Upper lobe of right lung (tissue), 1 donor: ENCODE results near the gene ADIRF. TPM values are rescaled to one million over a fixed set of nuclear protein-coding genes. Genes with fewer than 3 reads are reported as not detected.
"Not testable (repeated sequence)": the region's sequence is repeated elsewhere in the genome, so short reads cannot be mapped to it uniquely, and the experiment has no call there.

Experiments used
- ATAC-seq: fragments of 200-7000 bp; cut with Tn5 transposase; one replicate; pipeline ENCODE4 v1.9.1; 2020; ENCODE audit warnings: mild to moderate bottlenecking, moderate library complexity
- DNase-seq: peaks from one replicate; pipeline ENCODE4 v3.0.0-alpha.2; 2020
- H3K27ac ChIP-seq: fragments of 200-600 bp; one replicate; pipeline ENCODE4 v1.8.0; 2022
- H3K27me3 ChIP-seq: fragments of 200-600 bp; one replicate; pipeline ENCODE4 v1.8.0; 2022; ENCODE audit warnings: mild to moderate bottlenecking
- H3K36me3 ChIP-seq: fragments of 200-600 bp; one replicate; pipeline ENCODE4 v1.8.0; 2022
- H3K4me1 ChIP-seq: fragments of 200-600 bp; one replicate; pipeline ENCODE4 v1.8.0; 2022
- H3K4me3 ChIP-seq: fragments of 200-600 bp; one replicate; pipeline ENCODE4 v1.8.0; 2022; ENCODE audit warnings: mild to moderate bottlenecking
- H3K9me3 ChIP-seq: fragments of 200-600 bp; one replicate; pipeline ENCODE4 v1.8.0; 2022
- intact Hi-C: fragments of 100-400 bp; cut with DNase I; formaldehyde crosslinking; loops from one replicate; pipeline ENCODE4 v1.11.0; 2022
- total RNA-seq: library from RNA; stranded (reverse); fragmentation: NEBNext Ultra II Directional; extraction: Animal tissue kit (Norgen Biotek cat#: 25700); gene quantifications from one replicate; pipeline ENCODE4 v1.2.1, GENCODE V29; 2021
- TF ChIP-seq, protein P1 (sequence below): fragments of 200-600 bp; IDR thresholded peaks from one replicate; pipeline ENCODE4 v1.8.0; 2022; ENCODE audit warnings: antibody characterized with exemption
- donor health status: DM: no; HTN: yes; CAD: no; lungs with severe emphysema.

The ADIRF gene
- total RNA-seq, 1 donor from 2014 or later: 155 TPM

DNA sequence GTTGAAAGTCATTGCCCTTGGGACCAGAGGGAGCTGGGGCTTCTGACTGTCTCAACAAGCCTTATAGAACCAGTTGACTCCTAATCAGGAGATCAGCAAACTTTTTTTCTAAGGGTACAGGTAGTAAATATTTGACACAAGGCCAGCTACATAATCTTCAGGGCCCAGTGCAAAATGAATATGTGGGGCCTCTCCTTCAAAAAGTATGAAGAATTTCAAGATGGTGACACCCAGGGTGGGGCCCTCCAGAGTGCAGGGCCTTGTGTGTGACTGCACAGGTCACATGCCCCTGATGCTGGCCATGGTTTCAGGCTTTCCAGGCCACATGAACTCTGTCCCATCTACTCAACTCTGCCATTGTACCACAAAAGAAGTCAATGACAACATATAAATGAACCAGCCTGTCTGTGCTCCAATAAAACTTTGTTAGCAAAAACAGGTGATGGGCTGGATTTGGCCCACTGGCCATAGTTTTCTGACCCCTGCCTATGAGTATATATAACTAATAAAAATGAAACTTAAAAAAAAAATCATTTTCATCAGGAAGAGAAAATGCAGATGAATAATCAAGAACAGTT is 17.0 kb upstream of the ADIRF start:
- TF ChIP-seq, protein P1, sequence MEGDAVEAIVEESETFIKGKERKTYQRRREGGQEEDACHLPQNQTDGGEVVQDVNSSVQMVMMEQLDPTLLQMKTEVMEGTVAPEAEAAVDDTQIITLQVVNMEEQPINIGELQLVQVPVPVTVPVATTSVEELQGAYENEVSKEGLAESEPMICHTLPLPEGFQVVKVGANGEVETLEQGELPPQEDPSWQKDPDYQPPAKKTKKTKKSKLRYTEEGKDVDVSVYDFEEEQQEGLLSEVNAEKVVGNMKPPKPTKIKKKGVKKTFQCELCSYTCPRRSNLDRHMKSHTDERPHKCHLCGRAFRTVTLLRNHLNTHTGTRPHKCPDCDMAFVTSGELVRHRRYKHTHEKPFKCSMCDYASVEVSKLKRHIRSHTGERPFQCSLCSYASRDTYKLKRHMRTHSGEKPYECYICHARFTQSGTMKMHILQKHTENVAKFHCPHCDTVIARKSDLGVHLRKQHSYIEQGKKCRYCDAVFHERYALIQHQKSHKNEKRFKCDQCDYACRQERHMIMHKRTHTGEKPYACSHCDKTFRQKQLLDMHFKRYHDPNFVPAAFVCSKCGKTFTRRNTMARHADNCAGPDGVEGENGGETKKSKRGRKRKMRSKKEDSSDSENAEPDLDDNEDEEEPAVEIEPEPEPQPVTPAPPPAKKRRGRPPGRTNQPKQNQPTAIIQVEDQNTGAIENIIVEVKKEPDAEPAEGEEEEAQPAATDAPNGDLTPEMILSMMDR: no peak
- ATAC-seq (peak; percentile 31), DNase-seq (peak; percentile 39)
- Histone ChIP-seq H3K27ac (no peak overlapping the region), H3K4me1 (peaks cover 3% of the 10 kb centered on the region), H3K36me3 (no peaks in the 10 kb centered on the region), H3K27me3 (no peaks in the 10 kb centered on the region), H3K4me3 (no peak overlapping the region), H3K9me3 (no peaks in the 10 kb centered on the region)
- intact Hi-C loops: no loop called here

DNA sequence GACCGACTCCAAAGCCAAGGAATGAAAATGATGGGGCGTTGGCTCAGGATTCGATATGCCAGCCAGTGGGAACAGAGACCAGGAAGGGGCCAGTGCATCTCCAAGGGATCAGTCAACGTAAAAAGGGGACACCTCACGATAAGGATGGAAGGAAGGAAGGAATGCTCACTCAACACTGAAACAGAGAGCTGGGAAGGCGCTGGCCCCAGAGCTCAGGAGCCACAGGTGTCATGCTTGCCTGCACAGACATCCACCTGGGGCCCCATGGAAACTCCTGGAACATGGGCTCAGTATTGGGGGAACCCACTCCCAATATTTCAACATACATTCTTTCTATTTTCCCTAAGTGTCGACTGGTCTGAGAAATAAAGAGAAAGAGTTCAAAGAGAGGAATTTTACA is 16.2 kb upstream of the ADIRF start:
- Histone ChIP-seq H3K9me3 (no peaks in the 10 kb centered on the region), H3K4me3 (no peak overlapping the region), H3K27ac (no peak overlapping the region), H3K4me1 (peaks cover 3% of the 10 kb centered on the region), H3K27me3 (no peaks in the 10 kb centered on the region), H3K36me3 (no peaks in the 10 kb centered on the region)
- intact Hi-C loops: no loop called here
- ATAC-seq (no peak), DNase-seq (no peak)
- TF ChIP-seq, protein P1: no peak

DNA sequence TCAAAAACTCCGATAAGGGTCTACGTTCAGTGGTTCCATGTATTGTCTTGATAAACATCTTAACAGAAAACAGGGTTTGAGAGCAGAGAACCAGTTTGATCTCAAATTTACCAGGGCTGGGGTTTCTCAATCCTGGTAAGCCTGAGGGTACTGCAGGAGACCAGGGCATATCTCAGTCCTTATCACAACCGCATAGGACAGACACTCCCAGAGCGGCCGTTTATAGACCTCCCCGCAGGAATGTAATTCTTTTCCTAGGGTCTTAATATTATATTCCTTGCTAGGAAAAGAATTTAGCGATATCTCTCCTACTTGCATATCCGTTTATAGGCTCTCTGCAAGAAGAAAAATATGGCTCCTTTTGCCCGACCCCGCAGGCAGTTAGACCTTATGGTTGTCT is 15.6 kb upstream of the ADIRF start:
- H3K27ac ChIP-seq: peak overlapping the region; percentile 30
- DNase-seq, ATAC-seq, intact Hi-C loops, H3K4me1 ChIP-seq, H3K9me3 ChIP-seq, H3K36me3 ChIP-seq, H3K27me3 ChIP-seq: not testable (repeated sequence)
- peak overlapping the region; percentile 16 for H3K4me3 ChIP-seq

DNA sequence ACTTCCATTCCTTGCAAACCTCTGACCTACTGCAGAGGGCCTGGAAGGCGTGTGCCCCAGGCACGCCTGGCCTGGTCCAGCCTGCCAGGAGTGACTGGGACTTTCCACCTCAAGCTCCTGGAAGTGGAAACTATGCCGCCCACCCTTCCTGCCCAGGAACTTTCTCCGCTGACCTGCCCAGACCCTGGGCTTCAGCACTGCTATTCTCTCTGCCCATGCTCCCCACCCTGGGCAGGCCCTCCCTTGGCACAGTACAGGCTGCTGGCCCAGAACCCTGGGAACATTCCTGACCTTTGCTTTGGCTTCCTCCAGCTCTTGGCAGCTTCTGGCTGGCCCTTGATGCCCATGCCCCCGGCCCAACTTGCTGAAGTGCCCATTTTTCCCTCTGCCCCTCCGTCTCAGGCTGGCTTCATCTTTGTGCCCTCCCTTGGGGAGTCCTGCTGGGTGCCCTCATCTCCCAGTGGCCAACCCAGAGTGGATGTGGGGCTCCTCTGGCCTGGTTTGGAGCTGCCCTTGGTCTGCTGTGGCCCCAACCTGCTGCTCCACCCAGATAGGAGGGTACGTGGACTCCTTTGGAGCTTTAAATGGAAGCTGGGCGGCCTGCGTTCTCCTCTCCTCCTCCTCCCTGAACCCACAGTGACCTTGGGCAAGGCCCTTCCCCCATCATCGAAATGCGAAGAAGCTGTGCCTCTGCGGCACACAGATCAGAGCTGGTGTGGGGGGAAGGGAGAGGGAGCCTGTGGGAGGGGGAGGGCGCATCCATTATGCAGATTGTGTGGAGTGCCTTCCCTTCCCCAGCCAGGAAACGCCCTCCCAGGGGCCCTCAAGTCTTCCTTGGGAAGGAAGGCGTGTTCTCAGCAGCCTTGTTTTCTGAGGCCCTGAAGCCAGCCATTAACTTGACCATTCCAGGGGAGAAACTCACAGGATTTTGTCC is 14.3 kb upstream of the ADIRF start:
- intact Hi-C loops: no loop called here
- no peak for DNase-seq
- peak; percentile 67 for ATAC-seq
- H3K4me1 ChIP-seq: peaks cover 13% of the 10 kb centered on the region
- no peaks in the 10 kb centered on the region for H3K27me3 ChIP-seq
- no peaks in the 10 kb centered on the region for H3K36me3 ChIP-seq
- H3K4me3 ChIP-seq: peak overlapping the region; percentile 42
- H3K27ac ChIP-seq: peak overlapping the region; percentile 75
- TF ChIP-seq, protein P1: no peak
- no peaks in the 10 kb centered on the region for H3K9me3 ChIP-seq

DNA sequence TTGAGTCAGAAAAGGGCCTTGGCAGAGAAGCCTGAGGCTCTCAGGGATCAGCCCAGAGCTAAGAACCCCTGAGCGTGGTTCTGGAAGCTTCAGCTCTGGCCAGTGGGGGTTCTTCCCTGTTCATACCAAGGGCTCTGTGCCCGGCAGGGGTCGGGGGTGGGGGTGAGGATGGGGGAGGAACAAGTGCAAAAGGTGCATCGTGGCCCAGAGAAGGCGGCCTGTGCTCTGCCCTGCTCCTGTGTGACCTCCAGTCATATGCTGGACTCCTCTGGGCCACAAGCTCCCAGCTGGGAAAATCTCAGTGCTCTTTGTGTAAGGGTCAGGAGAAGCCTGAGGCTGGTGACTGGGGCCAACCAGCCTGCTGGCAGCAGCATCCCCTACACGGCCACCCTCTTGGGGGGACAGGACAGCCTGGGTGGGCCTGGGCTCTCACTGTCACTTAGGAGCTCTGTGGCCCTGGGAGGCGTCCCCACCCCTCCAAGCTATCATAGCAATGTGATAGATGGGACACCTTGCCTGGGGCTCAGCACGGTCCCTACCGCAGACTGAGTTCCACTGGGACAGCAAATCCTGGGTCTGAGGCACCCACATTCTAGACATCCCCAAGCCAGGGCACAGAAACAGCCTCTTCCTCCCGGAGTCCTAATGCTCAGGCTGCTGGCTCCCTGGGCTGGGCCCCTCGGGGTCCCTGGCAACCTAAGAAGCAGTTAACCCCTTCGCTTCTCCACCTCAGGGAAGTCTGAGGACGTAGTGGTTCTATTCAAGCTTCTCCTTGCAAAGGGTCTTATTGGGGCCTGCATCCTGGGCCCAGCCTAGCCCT is 13.4 kb upstream of the ADIRF start:
- peaks cover 21% of the 10 kb centered on the region for H3K4me1 ChIP-seq
- intact Hi-C loops: no loop called here
- H3K4me3 ChIP-seq: peak overlapping the region; percentile 42

More for the DNA sequence above, 13.4 kb upstream of the ADIRF start:
- H3K36me3 ChIP-seq: no peaks in the 10 kb centered on the region
- TF ChIP-seq, protein P1: no peak
- DNase-seq (no peak), ATAC-seq (no peak)
- H3K27ac ChIP-seq: peak overlapping the region; percentile 75
- H3K9me3 ChIP-seq: no peaks in the 10 kb centered on the region
- no peaks in the 10 kb centered on the region for H3K27me3 ChIP-seq
